ENCODE measurements around the gene TVP23B.
A peak's percentile ranks its signal among the peaks of the same experiment; 100 is the strongest.
"Not testable (repeated sequence)": the region's sequence is repeated elsewhere in the genome, so short reads cannot be mapped to it uniquely, and the experiment has no call there.

The TVP23B gene

DNA sequence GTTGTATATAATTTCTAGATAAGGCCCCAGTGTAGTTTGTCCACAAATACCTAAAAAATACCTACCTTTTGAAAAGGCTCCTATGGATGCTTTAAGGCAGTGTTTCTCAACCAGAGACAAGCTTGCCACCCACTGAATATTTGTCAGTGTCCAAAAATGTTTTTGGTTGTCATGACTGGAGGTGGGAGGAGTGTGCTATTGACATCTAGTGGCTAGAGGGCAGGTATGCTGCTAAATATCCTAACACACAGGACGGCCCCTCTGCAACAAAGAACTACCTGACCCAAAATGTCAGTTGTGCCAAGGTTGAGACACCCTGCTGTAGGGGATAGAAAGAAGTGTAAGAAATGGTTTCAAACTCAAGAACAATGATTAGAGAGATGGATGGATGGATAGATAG is 10.4 kb downstream of the TVP23B start:
- not testable (repeated sequence) for DNase-seq (ENCODE audit: low read depth)

DNA sequence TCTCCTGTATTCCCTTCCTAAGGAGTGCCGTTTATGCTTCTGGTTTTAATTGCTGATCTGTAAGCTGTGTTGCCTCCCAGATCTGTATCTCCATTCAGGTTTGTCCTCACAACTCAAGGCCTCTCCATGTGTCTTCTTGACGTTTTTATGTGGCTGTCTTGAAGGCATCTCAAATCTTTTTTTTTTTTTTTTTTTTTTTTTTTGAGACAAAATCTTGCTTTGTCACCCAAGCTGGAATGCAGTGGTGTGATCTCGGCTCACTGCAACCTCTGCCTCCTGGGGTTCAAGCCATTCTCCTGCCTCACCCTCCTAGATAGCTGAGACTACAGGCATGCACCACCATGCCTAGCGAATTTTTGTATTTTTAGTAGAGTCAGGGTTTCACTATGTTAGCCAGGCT is 13.9 kb downstream of the TVP23B start:
- not testable (repeated sequence) for DNase-seq (ENCODE audit: low read depth)

DNA sequence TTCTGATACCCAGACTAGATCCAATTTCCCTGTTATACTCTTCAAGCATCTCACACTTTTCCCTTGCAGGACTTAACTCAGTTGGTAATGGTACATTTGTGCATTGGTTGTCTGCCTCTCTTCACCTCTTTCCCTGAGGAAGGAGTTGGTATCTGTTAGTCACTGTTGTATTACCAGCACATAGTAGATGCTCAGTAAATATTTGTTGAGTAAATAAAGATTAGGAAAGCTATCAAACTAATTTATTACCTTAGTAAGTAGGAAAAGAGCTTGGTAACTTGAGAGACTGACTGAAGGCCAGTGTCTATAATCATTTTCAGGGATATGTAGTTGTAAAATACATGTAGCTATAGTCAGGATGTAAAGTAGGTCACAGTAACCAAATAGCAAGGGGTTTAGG is 15.9 kb downstream of the TVP23B start:
- DNase-seq (ENCODE audit: low read depth), result not testable (repeated sequence)

DNA sequence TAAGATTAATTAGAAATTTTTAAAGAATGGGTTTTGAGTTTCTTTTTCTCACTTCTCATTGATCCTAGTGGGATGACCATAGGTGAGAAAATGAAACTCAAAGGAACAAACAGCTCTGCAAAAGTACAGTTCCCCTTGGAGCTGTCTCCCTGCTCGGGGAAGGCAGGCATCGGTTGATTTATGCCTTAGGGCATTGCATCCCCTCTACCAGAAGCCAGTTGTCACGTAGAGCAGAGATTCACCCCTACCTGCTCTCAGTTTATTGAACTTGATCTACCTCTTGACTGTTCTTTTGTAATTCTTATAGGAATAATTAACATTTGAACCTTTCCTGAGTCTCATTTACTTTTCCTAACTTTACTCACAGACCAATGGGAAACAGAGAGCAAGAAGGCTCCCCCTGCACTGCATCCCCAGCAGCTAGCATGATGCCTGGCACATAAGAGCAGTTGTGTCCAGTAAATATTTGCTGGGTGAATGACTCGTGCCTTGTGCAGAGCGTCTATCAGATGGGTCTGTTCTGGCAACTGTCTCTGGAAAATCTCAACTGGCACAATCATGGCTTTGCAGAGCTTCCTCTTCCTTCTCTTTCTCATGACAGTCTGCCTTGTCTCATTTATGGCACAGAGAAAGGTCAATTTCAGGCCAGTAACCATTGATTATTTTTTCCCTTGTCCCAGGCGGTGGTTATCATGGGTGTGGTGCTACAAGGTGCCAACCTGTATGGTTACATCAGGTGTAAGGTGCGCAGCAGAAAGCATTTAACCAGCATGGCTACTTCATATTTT is 22.7 kb downstream of the TVP23B start:
- not testable (repeated sequence) for DNase-seq (ENCODE audit: low read depth)

DNA sequence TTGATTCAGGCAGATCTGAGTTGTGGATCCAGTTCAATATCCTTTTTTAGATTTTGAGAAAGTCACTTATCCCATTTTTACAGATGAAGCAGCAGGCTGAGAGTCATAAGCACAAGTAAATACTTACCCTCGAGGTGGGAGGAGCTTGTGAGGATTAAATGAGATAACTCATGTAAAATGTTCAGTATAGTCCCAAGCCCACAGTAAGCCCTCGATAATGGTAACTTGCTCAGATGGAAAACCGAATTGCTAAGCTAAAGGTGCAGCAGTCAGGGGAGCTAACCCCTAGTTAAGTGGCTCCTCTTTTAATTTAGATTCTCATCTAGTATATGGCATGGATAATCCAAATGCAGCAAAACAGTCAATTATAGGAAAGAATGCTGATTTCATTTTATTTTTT is 34.9 kb downstream of the TVP23B start:
- not testable (repeated sequence) for DNase-seq (ENCODE audit: low read depth)

DNA sequence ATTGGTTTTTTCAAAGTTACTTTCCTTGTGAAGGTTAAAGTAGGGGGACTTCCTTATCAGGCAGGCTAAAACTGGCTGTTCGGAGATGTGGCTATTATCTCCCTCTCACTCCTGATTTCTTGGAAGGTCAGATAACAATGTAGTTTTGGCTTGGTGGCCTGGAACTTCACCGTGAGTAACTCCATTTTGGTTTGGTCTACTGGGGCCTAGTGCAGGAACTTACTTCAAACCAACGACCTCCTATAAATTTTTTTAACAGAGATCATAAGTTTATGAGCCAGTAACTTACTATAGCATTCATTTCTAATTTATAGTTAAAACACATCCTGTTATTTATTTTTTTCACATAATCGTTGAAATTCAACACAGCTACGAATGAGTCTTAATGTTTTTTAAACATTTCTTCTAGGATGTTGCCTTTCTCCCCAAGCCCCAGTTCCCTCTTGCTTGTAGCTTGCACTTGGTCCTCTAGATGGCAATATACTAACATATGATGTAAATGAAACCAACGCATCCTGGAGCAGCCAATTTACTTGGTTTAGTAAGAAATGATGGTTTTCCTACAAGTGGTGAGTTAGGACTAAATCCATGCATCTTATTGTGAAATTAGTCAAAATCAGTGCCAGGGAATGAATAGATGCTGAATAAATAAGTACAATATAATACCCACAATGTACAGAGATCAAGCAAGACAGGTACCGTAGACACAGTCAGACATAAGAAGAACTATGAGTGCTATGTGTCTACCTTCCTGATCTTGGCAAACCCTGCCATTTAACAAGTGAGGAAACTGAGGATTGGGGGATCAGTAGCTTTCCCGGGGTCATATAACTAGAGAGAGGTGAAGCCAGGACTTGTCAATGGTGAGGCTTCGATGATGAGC is 35.7 kb downstream of the TVP23B start:
- peak; percentile 62 for DNase-seq (ENCODE audit: low read depth)

DNA sequence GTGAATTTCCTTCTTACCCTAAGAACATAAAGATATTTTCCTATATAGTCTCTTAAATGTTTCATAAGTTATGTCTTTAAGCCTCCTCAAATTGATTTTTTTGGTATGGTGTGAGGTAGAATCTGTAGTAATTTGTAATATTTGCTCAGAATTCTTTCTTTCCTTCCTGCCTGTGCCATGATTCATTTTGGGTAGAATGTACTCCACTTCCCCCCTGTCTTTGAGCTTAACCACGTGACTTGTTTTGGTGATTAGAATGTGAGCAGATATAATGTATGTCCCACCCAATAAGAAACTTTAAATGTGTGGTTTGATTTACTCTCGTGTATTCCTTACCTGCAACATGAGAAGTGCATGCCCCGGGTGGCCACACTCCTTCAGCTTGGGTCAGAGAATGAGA is 40.4 kb downstream of the TVP23B start:
- DNase-seq (ENCODE audit: low read depth), result not testable (repeated sequence)

DNA sequence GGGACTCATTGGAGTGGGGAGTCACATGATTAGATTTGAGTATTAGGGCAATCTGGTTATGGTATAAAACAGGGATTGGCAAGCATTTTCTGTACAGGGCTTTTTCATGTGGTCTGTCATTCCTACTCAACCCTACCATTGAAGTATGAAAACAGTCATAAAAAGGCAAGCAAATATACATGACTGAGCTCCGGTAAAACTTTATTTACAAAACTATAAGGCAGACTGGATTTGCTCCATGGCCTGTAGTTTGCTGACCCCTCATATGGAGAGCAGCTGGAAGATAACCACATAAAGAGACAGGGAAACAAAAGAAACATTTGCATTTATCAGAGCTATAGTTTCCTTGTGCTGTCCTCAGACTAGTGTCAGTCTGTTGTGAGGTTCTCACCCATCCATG is 46.6 kb downstream of the TVP23B start:
- not testable (repeated sequence) for DNase-seq (ENCODE audit: low read depth)

DNA sequence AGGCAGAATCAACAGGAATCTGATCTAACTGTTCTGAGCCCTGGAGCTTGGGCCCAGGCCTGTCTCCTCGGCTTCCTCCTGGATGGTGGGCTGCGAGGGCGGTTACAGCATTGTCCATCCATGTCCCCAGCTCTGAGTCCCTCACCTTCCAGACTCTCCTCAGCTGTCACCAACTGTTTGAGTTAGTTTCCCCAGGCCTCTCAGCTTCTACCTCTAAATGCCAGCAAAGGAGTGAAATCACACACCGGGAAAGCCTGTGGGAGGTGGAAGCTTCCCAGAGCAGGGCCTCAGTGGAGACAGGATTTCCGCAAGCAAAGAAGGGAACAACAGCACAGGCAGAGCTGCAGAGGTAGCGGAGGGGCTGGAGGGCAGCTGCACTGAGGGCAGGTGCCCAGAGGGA is 67.5 kb downstream of the TVP23B start:
- DNase-seq (ENCODE audit: low read depth), result no peak

DNA sequence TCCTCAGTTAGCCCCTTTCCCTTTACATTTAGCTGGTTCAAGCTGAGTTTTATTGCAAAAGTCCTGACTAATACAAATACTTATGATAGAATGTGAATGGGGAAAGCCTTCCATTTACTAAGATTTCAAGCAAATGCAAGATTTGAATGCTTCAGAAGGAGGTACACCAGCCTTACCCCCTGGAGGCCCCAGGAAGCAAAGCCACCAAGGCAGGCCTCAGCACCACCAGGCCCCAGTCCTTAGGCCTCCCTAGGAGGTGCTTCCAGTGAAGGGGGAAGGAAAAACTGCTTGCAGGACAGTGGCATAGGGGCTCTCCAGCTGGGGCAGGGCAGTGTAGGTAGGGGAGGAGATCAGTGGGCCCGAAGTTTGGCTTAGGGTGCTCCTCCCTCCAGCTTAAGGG is 69.7 kb downstream of the TVP23B start:
- no peak for DNase-seq (ENCODE audit: low read depth)

DNA sequence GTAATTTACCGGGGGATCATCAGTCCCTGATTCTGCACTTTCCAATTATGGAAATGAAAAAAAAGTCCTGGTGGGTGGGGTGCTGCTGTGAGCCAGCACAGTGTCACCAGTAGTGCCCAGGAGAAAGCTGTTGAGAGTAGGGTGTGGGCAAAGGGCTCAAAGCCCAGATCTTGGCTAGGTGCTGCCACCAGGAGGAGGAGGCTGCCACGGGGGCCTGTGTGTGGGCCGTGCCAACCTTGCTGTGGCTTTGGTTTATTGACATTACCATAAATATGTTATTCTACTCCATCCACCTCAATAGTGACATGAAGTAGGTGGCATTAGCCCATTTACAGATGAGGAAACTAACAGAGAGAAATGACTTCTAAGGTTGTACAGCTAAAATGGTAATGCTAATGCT is 70.2 kb downstream of the TVP23B start:
- DNase-seq (ENCODE audit: low read depth), result no peak

DNA sequence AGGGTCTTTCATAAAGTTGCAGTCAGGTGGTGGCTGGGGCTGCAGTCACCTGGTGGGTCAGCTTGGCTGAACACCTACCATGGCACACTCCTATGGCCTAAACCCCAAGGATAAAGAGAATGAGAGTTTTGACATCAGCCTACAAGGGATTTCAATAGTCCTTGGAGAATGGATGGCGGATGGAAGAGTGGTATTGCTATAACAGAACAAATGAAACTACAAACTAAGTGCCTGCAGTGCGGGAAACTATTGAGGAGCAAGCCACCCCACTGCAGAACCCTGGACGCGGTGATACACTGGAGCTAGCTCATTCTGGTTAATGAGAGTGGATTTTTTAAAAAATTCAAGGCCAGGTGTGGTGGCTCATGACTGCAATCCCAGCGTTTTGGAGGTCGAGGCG is 74.0 kb downstream of the TVP23B start:
- DNase-seq (ENCODE audit: low read depth), result no peak

DNA sequence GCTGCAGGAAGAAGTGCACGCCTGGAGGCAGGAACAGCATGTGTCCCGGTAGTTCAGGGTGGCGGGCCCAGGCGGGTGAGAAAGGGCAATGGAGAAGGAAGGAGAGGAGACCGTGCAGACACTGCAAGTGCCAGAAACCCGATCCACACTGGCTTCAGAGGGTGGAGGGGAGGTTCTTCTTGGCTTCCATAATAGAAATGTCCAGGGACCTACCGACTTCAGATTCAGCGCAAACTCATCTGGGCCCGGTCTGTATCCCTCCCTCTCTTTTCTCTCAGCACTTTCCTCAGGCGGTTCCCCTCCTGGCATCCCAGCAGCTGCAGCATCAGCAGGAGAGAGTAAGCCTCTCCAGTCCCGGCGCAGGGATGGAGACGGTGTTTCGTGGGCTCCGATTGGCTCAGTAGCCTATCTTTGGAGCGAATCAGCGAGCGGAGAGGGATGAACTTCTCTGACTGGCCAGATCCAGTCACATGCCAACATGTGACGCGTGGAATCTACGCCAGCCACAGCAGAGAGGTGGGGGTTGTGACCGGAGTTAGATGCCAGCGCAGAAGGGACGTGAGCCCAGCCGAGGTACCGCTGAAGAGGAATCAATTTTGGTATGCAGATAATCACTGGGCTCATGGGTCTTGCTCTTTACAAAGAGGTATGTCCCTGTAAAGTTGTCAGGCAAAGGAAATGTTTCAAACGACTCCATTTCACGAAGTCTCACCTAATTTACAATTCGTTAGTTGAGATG is 75.0 kb downstream of the TVP23B start:
- DNase-seq (ENCODE audit: low read depth), result peak; percentile 96

Measured in stromal cell of bone marrow (primary cell).